Loucy (cell line): Measurements from ENCODE around the gene KLRD1.

Source experiments
- H2AFZ ChIP-seq: fragments of 200-600 bp; sonication (generic); 2 replicates; pipeline ENCODE4 v1.6.0; 2016; ENCODE audit warnings: antibody characterized with exemption, mild to moderate bottlenecking, low read length, moderate library complexity
- H3F3A ChIP-seq: fragments of 200-600 bp; 2 replicates; pipeline ENCODE4 v1.6.0; 2016; ENCODE audit warnings: antibody characterized with exemption, low read depth, mild to moderate bottlenecking
- H3K27me3 ChIP-seq: fragments of 200-600 bp; sonication (generic); 2 replicates; pipeline ENCODE4 v1.6.1; 2014; ENCODE audit warnings: low read length, mild to moderate bottlenecking; ENCODE audit not compliant: insufficient read depth, poor library complexity, severe bottlenecking
- H3K36me3 ChIP-seq: fragments of 200-600 bp; sonication (generic); 2 replicates; pipeline ENCODE4 v1.6.1; 2016; ENCODE audit warnings: low read length; ENCODE audit not compliant: insufficient read depth
- H3K4me1 ChIP-seq: fragments of 200-600 bp; sonication (generic); 2 replicates; pipeline ENCODE4 v1.5.1; 2014; ENCODE audit warnings: low read length, mild to moderate bottlenecking; ENCODE audit not compliant: insufficient read depth, poor library complexity, severe bottlenecking
- H3K4me2 ChIP-seq: fragments of 200-600 bp; sonication (generic); 2 replicates; pipeline ENCODE4 v1.6.0; 2014; ENCODE audit warnings: antibody characterized with exemption, low read length, low read depth, mild to moderate bottlenecking; ENCODE audit not compliant: poor library complexity, severe bottlenecking
- H3K4me3 ChIP-seq: fragments of 200-600 bp; sonication (generic); 2 replicates; pipeline ENCODE4 v1.5.1; 2014; ENCODE audit warnings: low read length, mild to moderate bottlenecking, mixed read lengths; ENCODE audit not compliant: poor library complexity, severe bottlenecking
- H3K79me2 ChIP-seq: fragments of 200-600 bp; sonication (generic); 2 replicates; pipeline ENCODE4 v1.6.1; 2014; ENCODE audit warnings: low read length; ENCODE audit not compliant: insufficient read depth
- H3K9ac ChIP-seq: fragments of 200-600 bp; sonication (generic); 2 replicates; pipeline ENCODE4 v1.6.0; 2014; ENCODE audit warnings: mild to moderate bottlenecking, low read depth, low read length, moderate library complexity; ENCODE audit not compliant: poor library complexity, severe bottlenecking
- H3K9me2 ChIP-seq: fragments of 200-600 bp; sonication (generic); replicated peaks from 2 replicates; pipeline ENCODE4 v1.6.1; 2016; ENCODE audit warnings: low read depth, low read length, mixed read lengths
- H3K9me3 ChIP-seq: fragments of 200-600 bp; sonication (generic); 2 replicates; pipeline ENCODE4 v1.6.1; 2014; ENCODE audit warnings: mild to moderate bottlenecking, antibody characterized with exemption, low read length, low read depth; ENCODE audit not compliant: insufficient read depth
- H4K20me1 ChIP-seq: fragments of 200-600 bp; sonication (generic); 2 replicates; pipeline ENCODE4 v1.6.0; 2014; ENCODE audit warnings: antibody characterized with exemption, low read length, mild to moderate bottlenecking; ENCODE audit not compliant: insufficient read depth, poor library complexity, severe bottlenecking
- EZH2phosphoT487 ChIP-seq: fragments of 200-600 bp; IDR thresholded peaks from 2 replicates; pipeline ENCODE4 v1.6.1; 2018; ENCODE audit warnings: antibody characterized with exemption, mild to moderate bottlenecking, moderate library complexity, borderline replicate concordance
- TF ChIP-seq, protein P1 (sequence below): fragments of 200-600 bp; sonication (generic); conservative IDR thresholded peaks from 2 replicates; pipeline ENCODE4 v1.5.1; 2014; ENCODE audit warnings: mild to moderate bottlenecking, antibody characterized with exemption, low read length

The KLRD1 gene

GRCh38 chr12:10279937-10280336 is 27.7 kb upstream of the KLRD1 start:
- no peak overlapping the region for H3K4me3 ChIP-seq
- no peaks in the 10 kb centered on the region for H3K4me1 ChIP-seq
- no peaks in the 10 kb centered on the region for H3F3A ChIP-seq
- no peaks in the 10 kb centered on the region for H3K9me3 ChIP-seq
- H4K20me1 ChIP-seq, result no peaks in the 10 kb centered on the region
- H3K4me2 ChIP-seq, result no peak overlapping the region
- TF ChIP-seq, protein P1, sequence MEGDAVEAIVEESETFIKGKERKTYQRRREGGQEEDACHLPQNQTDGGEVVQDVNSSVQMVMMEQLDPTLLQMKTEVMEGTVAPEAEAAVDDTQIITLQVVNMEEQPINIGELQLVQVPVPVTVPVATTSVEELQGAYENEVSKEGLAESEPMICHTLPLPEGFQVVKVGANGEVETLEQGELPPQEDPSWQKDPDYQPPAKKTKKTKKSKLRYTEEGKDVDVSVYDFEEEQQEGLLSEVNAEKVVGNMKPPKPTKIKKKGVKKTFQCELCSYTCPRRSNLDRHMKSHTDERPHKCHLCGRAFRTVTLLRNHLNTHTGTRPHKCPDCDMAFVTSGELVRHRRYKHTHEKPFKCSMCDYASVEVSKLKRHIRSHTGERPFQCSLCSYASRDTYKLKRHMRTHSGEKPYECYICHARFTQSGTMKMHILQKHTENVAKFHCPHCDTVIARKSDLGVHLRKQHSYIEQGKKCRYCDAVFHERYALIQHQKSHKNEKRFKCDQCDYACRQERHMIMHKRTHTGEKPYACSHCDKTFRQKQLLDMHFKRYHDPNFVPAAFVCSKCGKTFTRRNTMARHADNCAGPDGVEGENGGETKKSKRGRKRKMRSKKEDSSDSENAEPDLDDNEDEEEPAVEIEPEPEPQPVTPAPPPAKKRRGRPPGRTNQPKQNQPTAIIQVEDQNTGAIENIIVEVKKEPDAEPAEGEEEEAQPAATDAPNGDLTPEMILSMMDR, result no peak
- TF ChIP-seq EZH2phosphoT487, result no peak
- no peaks in the 10 kb centered on the region for H3K36me3 ChIP-seq
- H3K27me3 ChIP-seq, result no peaks in the 10 kb centered on the region
- no peak overlapping the region for H3K9ac ChIP-seq
- no peaks in the 10 kb centered on the region for H3K79me2 ChIP-seq
- H3K9me2 ChIP-seq, result no peaks in the 10 kb centered on the region
- H2AFZ ChIP-seq, result no peak overlapping the region

GRCh38 chr12:10283027-10283426 is 24.6 kb upstream of the KLRD1 start:
- Histone ChIP-seq H3K4me1 (peaks cover 3% of the 10 kb centered on the region), H3K4me3 (no peak overlapping the region), H3K4me2 (no peak overlapping the region)

GRCh38 chr12:10285919-10286318 is 21.8 kb upstream of the KLRD1 start:
- no peak overlapping the region for H3K9ac ChIP-seq
- H3K4me3 ChIP-seq, result no peak overlapping the region
- H3K79me2 ChIP-seq, result no peaks in the 10 kb centered on the region
- no peaks in the 10 kb centered on the region for H3F3A ChIP-seq
- no peak for TF ChIP-seq EZH2phosphoT487
- TF ChIP-seq, protein P1, result no peak
- no peak overlapping the region for H3K4me2 ChIP-seq
- no peak overlapping the region for H2AFZ ChIP-seq
- no peaks in the 10 kb centered on the region for H3K9me2 ChIP-seq
- no peaks in the 10 kb centered on the region for H3K27me3 ChIP-seq
- no peaks in the 10 kb centered on the region for H3K36me3 ChIP-seq
- no peaks in the 10 kb centered on the region for H4K20me1 ChIP-seq
- peaks cover 3% of the 10 kb centered on the region for H3K4me1 ChIP-seq
- no peaks in the 10 kb centered on the region for H3K9me3 ChIP-seq

More at GRCh38 chr12:10283027-10283426, 24.6 kb upstream of the KLRD1 start:
- H4K20me1 ChIP-seq, result no peaks in the 10 kb centered on the region
- H3K36me3 ChIP-seq, result no peaks in the 10 kb centered on the region
- H3F3A ChIP-seq, result no peaks in the 10 kb centered on the region
- no peaks in the 10 kb centered on the region for H3K9me2 ChIP-seq
- no peaks in the 10 kb centered on the region for H3K9me3 ChIP-seq
- TF ChIP-seq, protein P1, result no peak
- no peak for TF ChIP-seq EZH2phosphoT487
- H2AFZ ChIP-seq, result no peak overlapping the region
- no peaks in the 10 kb centered on the region for H3K27me3 ChIP-seq
- no peak overlapping the region for H3K9ac ChIP-seq
- no peaks in the 10 kb centered on the region for H3K79me2 ChIP-seq
